NCI-H1092 (cell line): Measurements from ENCODE around the gene CTU1.

Experiments used
- DNase-seq: peaks from one replicate; lab custom pipeline; 2025; lab: John Stamatoyannopoulos, UW

Gene CTU1

GRCh38 chr19:51131780-51132680 lies 23.8 kb upstream of the CTU1 start:
- DNase-seq: no peak

GRCh38 chr19:51129716-51130115 lies 21.5 kb upstream of the CTU1 start:
- DNase-seq: no peak

- no peak for DNase-seq
These were observed 20.0 kb upstream of the CTU1 start for GRCh38 chr19:51128227-51128626.

- DNase-seq: no peak
These were observed 19.5 kb upstream of the CTU1 start for GRCh38 chr19:51127755-51128154.

GRCh38 chr19:51127032-51127431 lies 18.8 kb upstream of the CTU1 start:
- DNase-seq: no peak

GRCh38 chr19:51125421-51126075 lies 17.3 kb upstream of the CTU1 start:
- no peak for DNase-seq

GRCh38 chr19:51124729-51125128 lies 16.5 kb upstream of the CTU1 start, which contains the start of gene SIGLEC9:
SIGLEC9 (plus strand) TSS chr19:51124906; CDS start chr19:51124975, 69 bp downstream.
- no peak for DNase-seq

- DNase-seq: no peak
These were observed 16.0 kb upstream of the CTU1 start for GRCh38 chr19:51124216-51124615.

- no peak for DNase-seq
These were observed 15.6 kb upstream of the CTU1 start for GRCh38 chr19:51123802-51124201.

- no peak for DNase-seq
These were observed 15.2 kb upstream of the CTU1 start for GRCh38 chr19:51123381-51123800.

GRCh38 chr19:51122112-51122981 lies 14.1 kb upstream of the CTU1 start:
- DNase-seq: no peak

- no peak for DNase-seq
These were observed 13.0 kb upstream of the CTU1 start for GRCh38 chr19:51121257-51121656.

GRCh38 chr19:51120160-51120559 lies 12.0 kb upstream of the CTU1 start:
- no peak for DNase-seq

GRCh38 chr19:51119611-51120010 lies 11.4 kb upstream of the CTU1 start:
- no peak for DNase-seq

- DNase-seq: no peak
These were observed 10.9 kb upstream of the CTU1 start for GRCh38 chr19:51119101-51119500.

GRCh38 chr19:51116736-51117286 lies 8.6 kb upstream of the CTU1 start:
- no peak for DNase-seq

- DNase-seq: no peak
These were observed 6.0 kb upstream of the CTU1 start for GRCh38 chr19:51114087-51114729.

- DNase-seq: no peak
These were observed 3.4 kb upstream of the CTU1 start for GRCh38 chr19:51111606-51112005.

- DNase-seq: no peak
These were observed 2.4 kb upstream of the CTU1 start for GRCh38 chr19:51110666-51110971.

GRCh38 chr19:51108805-51109146 lies 567 bp upstream of the CTU1 start:
- DNase-seq: no peak

GRCh38 chr19:51107406-51108065 lies 673 bp downstream of the CTU1 start:
- DNase-seq: no peak
